HG03342 (cell line): Measurements from ENCODE around the gene EFCAB6.
"Not testable (repeated sequence)": the region's sequence is repeated elsewhere in the genome, so short reads cannot be mapped to it uniquely, and the experiment has no call there.

ENCODE experiments used
- ATAC-seq: cut with Tn5 transposase; IDR thresholded peaks from one replicate; pipeline ENCODE4 v1.9.1; 2021; ENCODE audit warnings: mild to moderate bottlenecking, moderate library complexity; ENCODE audit not compliant: unreplicated experiment

The EFCAB6 gene

GRCh38 chr22:43723816-43724215, 88.3 kb downstream of the EFCAB6 start:
- ATAC-seq, result no peak

DNA sequence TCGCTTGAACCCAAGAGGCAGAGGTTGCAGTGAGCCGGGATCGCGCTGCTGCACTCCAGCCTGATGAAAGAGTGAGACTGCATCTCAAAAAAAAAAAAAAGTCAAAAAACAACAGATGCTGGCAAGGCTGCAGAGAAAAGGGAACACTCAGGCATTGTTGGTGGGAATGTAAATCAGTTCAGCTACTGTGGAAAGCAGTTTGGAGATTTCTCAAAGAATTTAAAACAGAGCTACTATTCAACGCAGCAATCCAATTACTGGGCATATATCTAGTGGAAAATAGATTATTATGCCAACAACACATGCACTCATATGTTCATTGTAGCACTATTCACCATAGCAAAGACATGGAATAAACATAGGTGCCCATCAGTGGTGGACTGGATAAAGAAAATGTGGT, 89.7 kb downstream of the EFCAB6 start:
- ATAC-seq, result no peak

DNA sequence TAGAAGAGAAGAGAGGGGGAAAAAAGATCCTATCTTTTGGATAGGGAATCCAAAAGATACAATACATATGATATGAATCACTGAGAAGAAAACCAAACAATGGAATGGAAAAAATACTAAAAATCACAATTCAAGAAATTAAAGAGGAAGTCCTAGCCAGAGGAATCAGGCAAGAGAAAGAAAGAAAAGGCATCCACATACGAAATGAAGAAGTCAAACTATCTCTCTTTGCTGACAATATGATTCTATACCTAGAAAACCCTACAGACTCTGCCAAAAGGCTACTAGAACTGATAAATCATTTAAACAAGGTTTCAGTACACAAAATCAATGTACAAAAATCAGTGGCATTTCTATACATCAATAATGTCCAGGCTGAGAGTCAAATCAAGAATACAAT, 91.4 kb downstream of the EFCAB6 start:
- no peak for ATAC-seq

- ATAC-seq, result no peak
Measured at GRCh38 chr22:43714104-43714503, 98.0 kb downstream of the EFCAB6 start.

- no peak for ATAC-seq
Measured at GRCh38 chr22:43711681-43712080, 100.4 kb downstream of the EFCAB6 start.

- no peak for ATAC-seq
Measured at GRCh38 chr22:43707648-43708047, 104.5 kb downstream of the EFCAB6 start.

- ATAC-seq, result no peak
Measured at GRCh38 chr22:43706571-43707328, 105.4 kb downstream of the EFCAB6 start.

DNA sequence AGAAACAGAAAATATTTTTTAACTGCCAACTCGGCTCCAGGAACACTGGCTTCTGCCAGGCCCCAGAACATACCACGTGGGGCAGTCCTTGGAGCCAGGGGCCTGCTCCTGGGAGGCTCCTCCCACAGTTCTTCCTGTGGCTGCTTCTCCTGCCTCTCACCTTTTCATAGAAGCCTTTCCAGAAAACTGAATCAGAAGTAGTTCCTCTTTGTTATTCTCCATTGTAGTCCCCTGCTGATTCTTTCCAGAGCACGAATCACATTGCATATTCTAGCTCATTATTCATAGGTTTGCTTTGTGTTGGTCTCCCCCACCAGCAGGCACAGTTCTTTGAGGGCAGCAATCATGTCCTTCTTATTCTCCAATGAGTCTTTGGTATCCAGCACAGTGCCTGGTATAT, 106.0 kb downstream of the EFCAB6 start:
- no peak for ATAC-seq

GRCh38 chr22:43704051-43704450, 108.1 kb downstream of the EFCAB6 start:
- no peak for ATAC-seq

DNA sequence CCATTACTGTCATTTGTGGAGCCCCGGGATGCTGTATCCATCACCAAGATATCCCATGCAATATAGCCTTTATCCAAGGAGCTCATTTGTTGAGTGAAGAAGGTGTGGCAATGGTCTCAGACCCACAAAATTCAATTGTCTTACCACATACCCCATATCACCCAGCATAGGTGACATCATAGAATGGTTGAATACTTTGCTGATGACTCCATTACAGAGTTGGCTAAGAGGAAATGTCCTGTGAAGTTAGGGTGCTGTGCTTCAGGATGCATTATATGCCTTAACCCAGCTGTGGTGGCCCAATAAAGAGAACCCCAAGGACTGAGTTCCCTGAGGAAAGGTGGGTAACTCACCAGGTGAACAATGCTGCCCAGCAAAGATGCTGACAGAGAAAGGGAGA, 113.7 kb downstream of the EFCAB6 start:
- ATAC-seq, result no peak

DNA sequence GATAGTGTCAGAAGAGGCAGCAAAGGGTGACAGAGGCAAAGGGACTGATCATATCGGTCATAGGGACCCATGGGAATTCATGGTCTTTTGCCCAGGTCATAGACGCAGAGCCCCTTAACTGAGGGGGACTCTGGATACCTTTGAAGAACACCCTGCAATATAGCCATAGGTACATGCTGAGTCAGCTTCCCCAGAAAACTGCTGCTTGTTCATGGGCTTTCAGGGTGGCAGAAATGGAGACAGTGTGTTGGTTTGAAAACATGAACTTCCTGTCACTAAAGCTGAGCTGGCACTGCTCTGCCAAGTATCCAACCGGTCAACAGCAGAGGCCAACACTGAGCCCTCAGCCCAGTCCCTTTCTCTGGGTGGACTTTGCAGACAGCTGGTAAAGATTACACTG, 114.2 kb downstream of the EFCAB6 start:
- ATAC-seq, result no peak

- ATAC-seq, result no peak
Measured at GRCh38 chr22:43693249-43693648, 118.9 kb downstream of the EFCAB6 start.

DNA sequence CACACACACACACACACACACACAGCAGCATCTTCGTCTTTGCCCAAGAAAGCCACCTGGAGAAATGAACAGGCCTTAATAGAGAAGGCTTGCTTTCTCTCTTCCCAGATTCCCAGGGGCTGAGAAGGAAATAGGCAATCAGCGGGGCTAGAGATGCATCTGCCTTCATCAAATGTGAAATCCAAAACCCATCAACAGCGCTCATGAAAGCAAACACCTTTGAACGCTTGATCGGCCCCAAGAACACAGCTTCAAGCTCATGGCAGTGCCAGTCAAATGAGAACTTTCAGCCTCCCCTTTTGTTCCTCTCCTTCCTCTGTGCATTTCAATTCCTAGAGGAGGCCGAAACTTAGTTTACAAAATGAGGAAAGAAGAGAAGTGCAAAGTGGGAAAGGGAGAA, 122.7 kb downstream of the EFCAB6 start:
- no peak for ATAC-seq

- no peak for ATAC-seq
Measured at GRCh38 chr22:43682851-43683250, 129.3 kb downstream of the EFCAB6 start.

- ATAC-seq, result no peak
Measured at GRCh38 chr22:43681731-43682360, 130.3 kb downstream of the EFCAB6 start.

DNA sequence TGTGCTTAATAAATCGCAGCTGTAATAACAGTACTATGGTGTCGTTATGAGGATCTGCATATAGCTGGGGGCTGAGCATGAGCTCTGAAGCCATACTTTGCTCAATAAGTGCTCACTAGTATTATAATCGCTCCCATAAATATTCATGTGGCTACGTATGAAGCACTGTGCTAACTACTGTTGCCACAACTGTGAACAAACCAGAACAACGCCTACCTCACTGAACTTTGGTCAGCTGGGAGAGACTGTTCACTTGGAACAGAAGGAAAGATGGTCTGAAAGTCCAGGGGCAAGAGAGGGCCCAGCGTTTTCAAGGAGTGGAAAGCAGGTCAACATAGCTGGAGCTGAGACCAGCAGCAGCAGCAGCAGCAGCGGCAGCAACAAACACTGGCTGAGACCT, 141.6 kb downstream of the EFCAB6 start:
- ATAC-seq, result no peak

DNA sequence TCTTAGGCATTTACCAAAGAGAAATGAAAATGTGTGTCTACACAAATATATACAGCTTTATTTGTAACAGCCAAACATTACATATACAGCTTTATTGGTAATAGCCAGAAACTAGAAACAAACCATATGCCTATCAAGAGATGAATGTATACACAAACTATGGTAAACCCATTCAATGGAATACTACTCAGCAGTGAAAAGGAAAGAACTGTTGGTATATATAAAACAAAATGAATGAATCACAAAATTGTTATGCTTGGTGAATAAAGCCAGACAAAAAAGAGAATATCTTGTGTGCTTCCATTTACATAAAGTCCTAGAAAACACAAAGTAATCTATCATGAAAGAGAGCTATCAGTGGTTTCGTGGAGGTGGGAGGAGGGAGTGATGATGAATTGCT, 142.9 kb downstream of the EFCAB6 start:
- ATAC-seq, result no peak

DNA sequence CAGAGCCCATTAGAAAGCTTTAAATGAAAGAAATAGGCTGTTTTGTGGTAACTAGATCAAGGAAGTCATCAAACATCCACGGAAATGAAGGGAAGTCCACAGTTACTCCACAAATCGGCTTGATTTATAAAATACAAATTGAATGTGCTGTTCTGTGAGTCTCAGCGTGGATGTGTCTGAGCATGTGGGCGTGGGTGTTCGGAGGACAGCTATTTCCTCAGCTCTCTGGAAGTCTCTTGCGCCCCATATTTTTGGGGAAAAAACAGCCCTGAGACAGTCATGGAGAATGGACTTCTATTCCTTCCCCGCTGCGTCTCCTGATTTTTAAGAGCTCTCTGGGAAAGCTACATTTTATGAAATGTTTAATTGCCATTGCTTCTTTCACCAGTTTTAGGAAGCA, 144.4 kb downstream of the EFCAB6 start:
- no peak for ATAC-seq

DNA sequence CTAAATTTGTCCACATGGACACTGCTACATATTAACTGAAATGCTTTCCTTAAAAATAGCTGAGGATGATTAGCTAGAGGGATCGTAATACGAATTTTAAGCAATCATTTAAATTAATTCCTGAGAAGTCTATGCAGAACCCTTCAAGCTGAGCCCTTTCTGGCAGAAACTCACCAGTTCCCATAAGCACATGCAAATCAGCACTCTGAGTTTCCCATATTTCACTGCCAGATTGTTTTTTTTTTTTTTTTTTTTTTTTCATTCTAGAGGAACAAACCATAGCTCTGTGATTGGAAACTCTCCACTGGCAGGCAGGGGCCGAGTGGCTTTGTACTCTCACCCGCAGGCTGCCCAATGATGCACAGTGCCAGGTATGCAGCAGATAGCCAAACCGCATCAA, 145.6 kb downstream of the EFCAB6 start:
- ATAC-seq, result no peak

GRCh38 chr22:43658823-43659222, 153.3 kb downstream of the EFCAB6 start:
- no peak for ATAC-seq

- not testable (repeated sequence) for ATAC-seq
Measured at GRCh38 chr22:43656581-43656980, 155.5 kb downstream of the EFCAB6 start.

DNA sequence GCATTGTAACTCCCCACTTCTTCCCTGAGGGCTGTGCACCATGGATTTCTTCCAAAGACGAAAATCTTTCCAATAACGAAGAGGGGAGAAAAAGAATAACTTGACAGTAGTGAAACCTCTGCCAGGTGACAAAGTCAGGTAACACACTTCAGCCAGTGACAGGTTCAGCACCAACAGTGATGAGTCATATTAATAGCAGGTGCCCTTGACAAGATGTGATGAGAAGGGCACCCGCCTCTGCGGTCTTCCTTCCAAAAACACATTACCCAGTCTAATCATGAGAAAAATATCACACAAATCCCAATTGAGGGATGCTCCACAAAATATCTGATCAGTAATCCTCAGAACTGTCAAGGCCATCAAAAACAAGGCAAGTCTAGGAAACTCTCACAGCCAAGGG, 157.8 kb downstream of the EFCAB6 start:
- no peak for ATAC-seq

DNA sequence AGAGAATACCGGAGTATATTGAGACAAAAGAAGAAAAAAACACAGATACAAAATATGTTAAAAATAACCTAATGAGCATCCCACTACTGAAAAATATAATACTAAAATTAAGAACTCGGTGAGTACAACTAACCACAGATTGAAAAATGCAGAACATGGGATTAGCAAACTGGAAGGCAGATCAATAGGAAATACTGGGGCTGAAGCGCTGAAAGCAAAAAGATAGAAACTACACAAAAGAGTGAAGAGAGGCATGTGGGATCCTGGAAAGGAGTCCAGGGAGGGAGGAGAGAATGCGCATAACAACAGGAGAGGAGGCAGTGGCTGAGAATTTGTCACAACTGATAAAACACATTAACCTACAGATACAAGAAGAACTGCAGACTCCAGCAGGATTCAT, 159.3 kb downstream of the EFCAB6 start:
- no peak for ATAC-seq
